ENCODE measurements around the gene KRT33A.
"Not testable (repeated sequence)": the region's sequence is repeated elsewhere in the genome, so short reads cannot be mapped to it uniquely, and the experiment has no call there.

KRT33A gene

DNA sequence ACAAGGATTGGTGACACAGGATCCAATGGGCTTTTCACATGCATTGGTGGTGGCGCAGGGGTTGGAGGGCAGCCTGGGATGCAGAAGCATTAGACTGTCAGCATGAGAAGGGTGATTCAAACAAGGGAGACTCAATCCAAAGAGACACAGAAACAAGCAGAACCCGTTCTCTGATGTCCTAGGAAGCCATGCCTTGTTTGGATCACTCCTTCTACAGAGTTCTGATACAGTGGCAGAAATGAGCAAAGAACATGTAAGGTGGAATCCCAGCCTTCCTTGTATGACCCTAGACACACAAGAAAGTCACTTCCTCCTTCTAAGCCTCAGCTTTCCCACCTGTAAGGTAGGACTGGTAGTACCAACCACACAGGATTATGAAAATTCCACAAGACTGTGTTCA is 13.3 kb upstream of the KRT33A start:
- no peak for DNase-seq (ENCODE audit: low read depth)
- TF ChIP-seq, protein P1, sequence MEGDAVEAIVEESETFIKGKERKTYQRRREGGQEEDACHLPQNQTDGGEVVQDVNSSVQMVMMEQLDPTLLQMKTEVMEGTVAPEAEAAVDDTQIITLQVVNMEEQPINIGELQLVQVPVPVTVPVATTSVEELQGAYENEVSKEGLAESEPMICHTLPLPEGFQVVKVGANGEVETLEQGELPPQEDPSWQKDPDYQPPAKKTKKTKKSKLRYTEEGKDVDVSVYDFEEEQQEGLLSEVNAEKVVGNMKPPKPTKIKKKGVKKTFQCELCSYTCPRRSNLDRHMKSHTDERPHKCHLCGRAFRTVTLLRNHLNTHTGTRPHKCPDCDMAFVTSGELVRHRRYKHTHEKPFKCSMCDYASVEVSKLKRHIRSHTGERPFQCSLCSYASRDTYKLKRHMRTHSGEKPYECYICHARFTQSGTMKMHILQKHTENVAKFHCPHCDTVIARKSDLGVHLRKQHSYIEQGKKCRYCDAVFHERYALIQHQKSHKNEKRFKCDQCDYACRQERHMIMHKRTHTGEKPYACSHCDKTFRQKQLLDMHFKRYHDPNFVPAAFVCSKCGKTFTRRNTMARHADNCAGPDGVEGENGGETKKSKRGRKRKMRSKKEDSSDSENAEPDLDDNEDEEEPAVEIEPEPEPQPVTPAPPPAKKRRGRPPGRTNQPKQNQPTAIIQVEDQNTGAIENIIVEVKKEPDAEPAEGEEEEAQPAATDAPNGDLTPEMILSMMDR (IDR thresholded peaks at IDR 0.05; ENCODE audit: insufficient read depth, low read depth, low read length, missing control alignments) = no peak
- H3K4me3 ChIP-seq (ENCODE audit: low read depth, low read length) = no peak overlapping the region

DNA sequence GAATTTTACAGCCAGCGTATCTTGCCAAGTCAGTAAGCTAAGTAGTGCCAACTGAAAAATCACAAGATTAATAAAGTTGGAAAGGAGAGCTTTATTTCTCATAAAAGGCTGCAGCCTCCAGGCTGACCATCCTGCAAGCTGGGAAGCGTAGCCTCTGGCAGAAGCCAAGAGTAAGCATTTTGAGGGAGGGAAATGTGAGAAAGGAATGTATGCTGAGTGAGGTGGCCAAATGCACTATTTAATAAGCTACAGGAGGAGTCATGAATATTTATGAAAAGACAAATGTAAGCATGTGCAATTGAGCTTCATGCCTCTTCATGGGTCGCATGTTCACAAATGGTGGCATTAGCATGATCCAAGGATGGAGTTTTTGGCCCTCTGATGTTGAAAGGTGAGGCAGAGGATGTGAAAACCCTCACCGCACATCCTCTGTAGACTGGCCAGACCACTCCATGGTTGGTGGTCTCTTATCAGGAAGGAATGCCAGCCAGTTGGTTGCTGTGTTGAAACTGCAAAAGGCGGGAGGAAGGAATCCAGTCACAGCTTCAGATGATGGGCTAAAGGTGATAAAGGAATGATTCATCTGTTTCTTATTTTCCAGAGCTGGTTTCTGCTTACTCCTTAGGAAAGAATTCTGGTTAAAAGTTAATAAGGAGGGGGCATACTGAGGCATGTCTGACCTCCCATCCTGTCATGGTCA is 9.8 kb upstream of the KRT33A start:
- TF ChIP-seq, protein P1 (IDR thresholded peaks at IDR 0.05; ENCODE audit: insufficient read depth, low read depth, low read length, missing control alignments) = no peak
- no peak for DNase-seq (ENCODE audit: low read depth)
- no peak overlapping the region for H3K4me3 ChIP-seq (ENCODE audit: low read depth, low read length)

DNA sequence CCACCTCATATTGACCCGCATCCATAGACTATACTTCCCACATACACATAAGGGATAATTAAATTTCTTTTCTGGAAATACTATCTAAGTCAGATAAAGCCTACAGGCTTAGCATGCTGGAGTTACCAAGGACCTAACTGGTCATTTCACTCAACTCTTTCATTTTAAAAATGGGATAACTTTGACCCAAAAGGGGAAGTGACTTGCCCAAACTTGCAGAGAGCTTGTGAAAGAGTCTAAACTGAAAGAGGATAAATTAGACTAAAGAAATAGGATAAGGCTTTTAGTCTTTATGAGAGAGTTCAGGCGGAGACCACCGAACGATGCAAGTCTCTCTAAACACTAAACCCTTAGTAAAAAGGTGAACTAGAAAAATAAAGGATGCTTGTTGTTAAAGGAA is 3.9 kb upstream of the KRT33A start:
- no peak overlapping the region for H3K4me3 ChIP-seq (ENCODE audit: low read depth, low read length)
- no peak for DNase-seq (ENCODE audit: low read depth)
- TF ChIP-seq, protein P1 (IDR thresholded peaks at IDR 0.05; ENCODE audit: insufficient read depth, low read depth, low read length, missing control alignments) = no peak

DNA sequence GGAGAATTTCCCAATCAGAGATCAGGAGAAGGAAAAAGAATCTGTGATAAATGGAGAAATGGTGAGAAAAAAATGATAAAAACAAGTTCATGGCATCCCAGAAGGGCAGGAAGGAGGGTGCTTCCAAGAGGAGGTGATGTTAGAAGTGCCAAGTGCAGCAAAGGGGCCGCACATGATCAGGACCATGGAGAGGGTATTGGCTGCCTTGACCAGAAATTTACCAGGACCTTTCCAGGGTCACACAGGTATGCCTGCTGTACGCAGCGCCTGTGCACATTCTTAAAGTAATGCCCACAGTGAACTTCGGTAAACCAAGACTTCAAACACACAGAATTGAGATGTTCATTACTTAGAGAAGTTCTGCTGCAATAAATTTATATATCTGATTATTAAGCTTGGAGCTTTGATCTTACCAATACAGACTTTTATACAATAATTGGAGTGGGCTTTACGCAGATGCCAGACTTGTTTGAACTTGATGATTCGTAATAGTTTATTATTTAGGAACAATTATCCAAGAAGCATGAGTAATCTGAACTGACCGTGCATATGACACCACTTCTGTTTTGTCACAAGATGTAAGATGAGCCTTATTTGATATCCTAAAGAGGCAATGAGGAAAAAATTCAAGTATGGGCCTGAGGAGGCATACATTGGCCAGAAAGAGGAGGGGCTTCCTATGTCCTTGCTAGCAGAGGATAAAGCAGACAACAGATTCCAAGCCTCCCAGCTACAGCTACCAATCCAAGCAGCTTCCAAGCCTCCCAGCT is 2.2 kb upstream of the KRT33A start:
- TF ChIP-seq, protein P1 (IDR thresholded peaks at IDR 0.05; ENCODE audit: insufficient read depth, low read depth, low read length, missing control alignments) = no peak
- H3K4me3 ChIP-seq (ENCODE audit: low read depth, low read length) = no peak overlapping the region
- no peak for DNase-seq (ENCODE audit: low read depth)

DNA sequence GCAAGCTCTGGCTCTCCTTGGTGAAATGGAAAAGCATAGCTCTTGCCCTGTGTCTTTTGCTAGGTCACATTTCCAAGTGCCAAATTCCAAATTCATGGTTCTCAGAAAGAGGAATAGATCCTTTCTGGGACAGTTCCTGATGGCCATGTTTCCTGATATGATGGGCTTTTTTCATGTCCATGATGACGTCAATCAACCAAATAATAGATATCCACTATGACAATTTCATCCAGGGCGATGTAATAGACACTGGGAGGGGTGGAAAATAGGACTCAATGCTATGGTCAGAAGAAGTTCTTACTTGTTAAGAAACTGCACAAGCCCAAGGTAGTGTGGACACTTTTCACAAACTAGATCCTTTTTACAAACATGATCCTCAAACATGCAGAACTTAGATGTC is 549 bp upstream of the KRT33A start:
- H3K4me3 ChIP-seq (ENCODE audit: low read depth, low read length) = no peak overlapping the region

DNA sequence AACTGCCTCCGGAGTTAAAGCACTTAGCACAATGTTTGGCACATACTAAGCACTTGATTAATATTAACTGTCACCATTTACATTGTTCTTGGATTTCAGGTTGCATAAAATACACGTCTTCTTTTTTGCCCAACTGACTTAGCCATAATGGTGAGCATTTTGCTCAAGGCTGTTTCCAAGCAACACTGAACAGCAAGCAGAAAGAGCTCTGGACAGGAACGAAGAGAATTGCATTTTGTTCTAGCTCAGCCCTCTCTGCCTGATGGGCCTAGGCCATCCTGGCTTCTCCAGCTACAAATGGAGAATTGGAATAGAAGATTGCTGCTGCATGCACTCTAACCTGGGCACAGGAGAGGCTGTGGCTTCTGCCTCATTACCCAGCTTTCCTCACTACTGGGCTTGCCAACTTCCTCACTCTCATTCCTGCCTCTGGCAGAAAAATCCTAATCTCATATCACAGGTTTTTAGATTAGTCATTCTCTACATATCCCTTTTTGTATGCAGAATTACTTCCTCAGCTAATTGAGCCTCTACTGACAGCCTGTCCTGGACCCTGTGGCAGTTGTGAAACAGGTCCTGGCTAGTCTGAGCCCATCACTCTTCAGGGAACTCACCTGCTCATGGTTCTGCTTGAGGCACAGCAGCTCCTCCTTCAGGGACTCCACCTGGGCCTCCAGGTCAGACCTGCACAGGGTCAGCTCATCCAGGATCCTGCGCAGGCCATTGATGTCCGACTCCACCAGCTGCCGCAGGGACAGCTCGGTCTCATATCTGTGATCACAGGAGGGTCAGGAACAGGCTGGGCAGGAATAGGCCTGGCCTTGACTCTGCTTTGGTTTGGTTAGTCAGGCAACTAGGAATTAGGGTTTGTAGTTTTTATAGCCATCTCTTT is 2.5 kb downstream of the KRT33A start:
- DNase-seq (ENCODE audit: low read depth) = no peak
- no peak overlapping the region for H3K4me3 ChIP-seq (ENCODE audit: low read depth, low read length)
- TF ChIP-seq, protein P1 (IDR thresholded peaks at IDR 0.05; ENCODE audit: insufficient read depth, low read depth, low read length, missing control alignments) = no peak

More for the DNA sequence above, 549 bp upstream of the KRT33A start:
- TF ChIP-seq, protein P1 (IDR thresholded peaks at IDR 0.05; ENCODE audit: insufficient read depth, low read depth, low read length, missing control alignments) = no peak
- DNase-seq (ENCODE audit: low read depth) = no peak

DNA sequence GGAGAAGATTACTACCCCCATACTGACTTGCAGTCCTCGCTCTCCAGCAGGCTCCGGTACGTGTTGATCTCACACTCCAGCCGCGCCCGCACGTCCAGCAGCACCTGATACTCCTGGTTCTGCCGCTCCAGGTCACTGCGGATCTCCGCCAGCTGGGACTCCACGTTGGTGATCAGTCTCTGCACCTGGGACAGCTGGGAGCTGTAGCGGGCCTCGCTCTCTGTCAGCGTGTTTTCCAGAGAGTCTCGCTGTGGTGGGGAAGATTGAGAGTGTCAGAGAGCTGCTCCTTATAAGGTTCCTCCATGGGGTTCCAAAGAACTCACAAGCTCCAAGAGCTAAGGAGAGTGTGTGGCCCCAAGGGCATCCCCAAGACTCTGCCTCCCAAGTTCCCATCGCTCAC is 4.2 kb downstream of the KRT33A start:
- not testable (repeated sequence) for H3K4me3 ChIP-seq (ENCODE audit: low read depth, low read length); DNase-seq (ENCODE audit: low read depth)
